HCT116 (cell line): ENCODE data around the gene GJD2. TPM values are rescaled to one million over a fixed set of nuclear protein-coding genes. Genes with fewer than 3 reads are reported as not detected.

Experiments used
- ATAC-seq: fragments of 200-7000 bp; cut with Tn5 transposase; 2 replicates; pipeline ENCODE4 v1.9.1; 2020; ENCODE audit warnings: mild to moderate bottlenecking, moderate library complexity
- BruUV-seq: library from RNA; stranded (reverse); fragments of 400-500 nt; replicated peaks from 2 replicates; lab custom pipeline; 2021; lab: Mats Ljungman, UMichigan
- CTCF ChIA-PET: fragments of 300-600 bp; sonication (Branson Sonifier 250); formaldehyde crosslinking; loops from one replicate; lab custom pipeline; 2021; ENCODE audit warnings: antibody characterized with exemption; lab: Charles Lee
- POLR2A ChIA-PET: fragments of 300-600, 350-600 bp; sonication (Branson Sonifier 250); formaldehyde crosslinking; loops from one replicate; lab custom pipeline; 2021; ENCODE audit warnings: antibody characterized with exemption; lab: Charles Lee
- RAD21 ChIA-PET, 2 experiments: fragments of 300-600 bp; sonication (Branson Sonifier 250); formaldehyde crosslinking; loops; one replicate each; lab custom pipeline; 2023; ENCODE audit warnings: low total read pairs in 2 of 2; ENCODE audit not compliant: uncharacterized antibody in 2 of 2, unreplicated experiment in 2 of 2, low non-redundant PET in 1 of 2; lab: Charles Lee
- DNase-seq: peaks from one replicate; pipeline ENCODE4 v3.0.0-alpha.2; 2010; ENCODE audit warnings: low read depth, low spot score
- H2AFZ ChIP-seq: fragments of 200-600 bp; shearing (Covaris generic), sonication (generic); 2 replicates; pipeline ENCODE4 v1.6.1; 2017; ENCODE audit warnings: low read depth, mixed run types, mixed read lengths, antibody characterized with exemption, low read length; ENCODE audit not compliant: poor library complexity, severe bottlenecking
- H3K27ac ChIP-seq: 2 replicates; pipeline ENCODE4 v1.5.1; 2012; ENCODE audit warnings: low read depth, low read length
- H3K27me3 ChIP-seq: fragments of 200-600 bp; sonication (generic); 2 replicates; pipeline ENCODE4 v1.6.1; 2016; ENCODE audit warnings: mixed run types, low read length, mixed read lengths; ENCODE audit not compliant: insufficient read depth
- H3K36me3 ChIP-seq, 2 experiments: fragments of 200-500 bp in 1 of 2; fragments of 200-600 bp in 1 of 2; sonication (Bioruptor generic) in 1 of 2; sonication (generic) in 1 of 2; 2 replicates each; pipeline versions ENCODE4 v1.5.1 to v1.6.1; 2014 to 2016; ENCODE audit warnings: low read length in 2 of 2, inconsistent platforms in 1 of 2, mixed read lengths in 1 of 2, mixed run types in 1 of 2; ENCODE audit not compliant: insufficient read depth in 2 of 2, control insufficient read depth in 1 of 2
- H3K4me1 ChIP-seq, 2 experiments: fragments of 200-600 bp in 1 of 2; sonication (generic) in 1 of 2; 2 replicates each; pipeline versions ENCODE4 v1.5.1 to v1.6.1; 2012 to 2017; ENCODE audit warnings: low read length in 2 of 2, inconsistent platforms in 1 of 2, mild to moderate bottlenecking in 1 of 2, mixed read lengths in 1 of 2, mixed run types in 1 of 2, moderate library complexity in 1 of 2; ENCODE audit not compliant: insufficient read depth in 2 of 2, control insufficient read depth in 1 of 2
- H3K4me2 ChIP-seq: fragments of 200-600 bp; sonication (generic); 2 replicates; pipeline ENCODE4 v1.6.1; 2017; ENCODE audit warnings: mixed run types, low read length, mixed read lengths
- H3K4me3 ChIP-seq, 2 experiments: fragments of 200-600 bp in 1 of 2; sonication (generic) in 1 of 2; replicated peaks in 1 of 2; 2 replicates each; pipeline ENCODE4 v1.5.1; 2011 to 2016; ENCODE audit warnings: low read length in 2 of 2, control low read depth in 1 of 2, low read depth in 1 of 2, mild to moderate bottlenecking in 1 of 2, mixed read lengths in 1 of 2, mixed run types in 1 of 2
- H3K79me2 ChIP-seq: fragments of 200-600 bp; sonication (generic); 2 replicates; pipeline ENCODE4 v1.6.1; 2017; ENCODE audit warnings: mild to moderate bottlenecking, mixed run types, low read length, moderate library complexity, mixed read lengths; ENCODE audit not compliant: insufficient read depth
- H3K9ac ChIP-seq: fragments of 200-600 bp; sonication (generic); 2 replicates; pipeline ENCODE4 v1.6.1; 2016; ENCODE audit warnings: low read length, mixed read lengths
- H3K9me2 ChIP-seq: fragments of 200-600 bp; sonication (generic), shearing (Covaris generic); 2 replicates; pipeline ENCODE4 v1.6.1; 2017; ENCODE audit warnings: mixed run types, mild to moderate bottlenecking, moderate library complexity; ENCODE audit not compliant: insufficient read depth
- H3K9me3 ChIP-seq, 2 experiments: fragments of 200-500 bp in 1 of 2; fragments of 200-600 bp in 1 of 2; sonication (Bioruptor generic) in 1 of 2; sonication (generic) in 1 of 2; 2 replicates each; pipeline ENCODE4 v1.6.1; 2014 to 2017; ENCODE audit warnings: low read length in 2 of 2, mixed read lengths in 2 of 2, inconsistent platforms in 1 of 2, low read depth in 1 of 2, mild to moderate bottlenecking in 1 of 2, mixed run types in 1 of 2, moderate library complexity in 1 of 2; ENCODE audit not compliant: control insufficient read depth in 1 of 2, insufficient read depth in 1 of 2
- H4K20me1 ChIP-seq: fragments of 200-600 bp; sonication (generic), shearing (Covaris generic); 2 replicates; pipeline ENCODE4 v1.6.1; 2017; ENCODE audit warnings: mixed run types, mild to moderate bottlenecking, moderate library complexity; ENCODE audit not compliant: insufficient read depth
- CEBPB ChIP-seq: IDR thresholded peaks from 2 replicates; pipeline ENCODE4 v1.6.1; 2012; ENCODE audit warnings: low read depth
- ELF1 ChIP-seq: IDR thresholded peaks from 2 replicates; pipeline ENCODE4 v1.6.1; 2012; ENCODE audit warnings: low read depth, borderline replicate concordance
- EZH2 ChIP-seq: fragments of 200-600 bp; sonication (generic); IDR thresholded peaks from 2 replicates; pipeline ENCODE4 v1.6.1; 2017; ENCODE audit warnings: antibody characterized with exemption, mixed run types
- FOSL1 ChIP-seq: IDR thresholded peaks from 2 replicates; pipeline ENCODE4 v1.6.1; 2012; ENCODE audit warnings: low read depth
- JUND ChIP-seq: IDR thresholded peaks from 2 replicates; pipeline ENCODE4 v1.6.1; 2012
- POLR2A ChIP-seq: IDR thresholded peaks from 2 replicates; pipeline ENCODE4 v1.7.0; 2011; ENCODE audit warnings: borderline replicate concordance; ENCODE audit not compliant: insufficient read depth, insufficient read length; ENCODE audit errors: extremely low read depth
- POLR2AphosphoS5 ChIP-seq: IDR thresholded peaks from 2 replicates; pipeline ENCODE4 v1.6.1; 2011; ENCODE audit warnings: mild to moderate bottlenecking, low read depth, low read length, moderate library complexity
- SP1 ChIP-seq: IDR thresholded peaks from 2 replicates; pipeline ENCODE4 v1.6.1; 2012; ENCODE audit warnings: low read depth
- TCF7L2 ChIP-seq: IDR thresholded peaks from 2 replicates; pipeline ENCODE4 v1.7.0; 2011; ENCODE audit warnings: borderline replicate concordance, inconsistent platforms; ENCODE audit not compliant: insufficient read depth, insufficient read length; ENCODE audit errors: extremely low read depth
- YY1 ChIP-seq: IDR thresholded peaks from 2 replicates; pipeline ENCODE4 v1.6.1; 2011; ENCODE audit warnings: low read length, low read depth, moderate library complexity, mild to moderate bottlenecking; ENCODE audit not compliant: insufficient replicate concordance; ENCODE audit errors: extremely low read depth
- ZFX ChIP-seq: fragments of 450-650 bp; IDR thresholded peaks from 2 replicates; pipeline ENCODE4 v1.6.1; 2017
- ZNF274 ChIP-seq: fragments of 200-500 bp; sonication (Bioruptor generic); IDR thresholded peaks from 2 replicates; pipeline ENCODE4 v1.6.1; 2014; ENCODE audit warnings: mild to moderate bottlenecking, low read depth, low read length, inconsistent platforms
- intact Hi-C: fragments of 100-400 bp; cut with micrococcal nuclease; formaldehyde crosslinking; loops from 2 replicates; pipeline ENCODE4 v1.10.0; 2022
- total RNA-seq: library from RNA; stranded (reverse); gene quantifications from one replicate; pipeline ENCODE4 v1.2.1, GENCODE V29; 2021; ENCODE audit not compliant: unreplicated experiment
- TF ChIP-seq, protein P1 (sequence below): IDR thresholded peaks from 2 replicates; pipeline ENCODE4 v1.6.1; 2011; ENCODE audit warnings: mild to moderate bottlenecking, low read length, moderate library complexity; ENCODE audit not compliant: insufficient replicate concordance; ENCODE audit errors: extremely low read depth
- TF ChIP-seq, protein P2 (sequence below), 3 experiments: fragments of 200-600 bp in 1 of 3; sonication (generic) in 1 of 3; IDR thresholded peaks in 2 of 3; conservative IDR thresholded peaks in 1 of 3; 2 replicates each; pipeline ENCODE4 v1.5.1; 2012 to 2017; ENCODE audit warnings: low read depth in 2 of 3, low read length in 2 of 3, antibody characterized with exemption in 1 of 3, borderline replicate concordance in 1 of 3, control low read depth in 1 of 3, mild to moderate bottlenecking in 1 of 3, mixed read lengths in 1 of 3, mixed run types in 1 of 3, moderate library complexity in 1 of 3; ENCODE audit not compliant: insufficient read depth in 1 of 3

Gene GJD2
- total RNA-seq, 1 experiment from 2014 or later = not detected

DNA sequence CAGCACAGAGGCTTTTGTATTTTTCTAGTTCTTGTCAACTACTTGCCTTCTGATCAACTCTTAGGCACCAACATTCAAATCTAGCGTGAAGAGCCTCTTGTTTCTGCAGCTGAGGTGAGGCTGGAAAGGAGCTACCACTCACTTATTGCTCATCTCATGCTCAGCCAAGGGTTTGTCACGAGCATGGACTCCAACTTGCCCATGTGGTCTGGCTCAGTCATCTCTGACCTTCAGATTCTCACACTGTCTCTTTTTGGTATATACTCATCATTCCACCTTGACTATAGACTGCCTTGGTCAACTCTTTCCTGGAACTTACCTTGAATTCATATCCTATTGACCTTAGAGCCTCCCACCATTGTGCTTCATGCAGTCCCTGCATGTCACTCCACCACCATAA, 5.2 kb upstream of the GJD2 start:
- Histone ChIP-seq H3K9me3 (no peaks in the 10 kb centered on the region), H3K9me2 (no peaks in the 10 kb centered on the region), H4K20me1 (no peaks in the 10 kb centered on the region), H3K27me3 (peaks cover 88% of the 10 kb centered on the region), H3K36me3 (no peaks in the 10 kb centered on the region), H3K4me3 (no peak overlapping the region), H2AFZ (no peak overlapping the region), H3K9ac (no peak overlapping the region), H3K27ac (no peak overlapping the region), H3K79me2 (no peaks in the 10 kb centered on the region), H3K4me1 (no peaks in the 10 kb centered on the region), H3K4me2 (no peak overlapping the region)
- intact Hi-C loops = no loop called here
- ATAC-seq = no peak
- ChIA-PET POLR2A (no interaction called here), RAD21 (no interaction called here), CTCF (no interaction called here)
- DNase-seq = no peak
- no TSS peak for BruUV-seq
- TF ChIP-seq POLR2AphosphoS5 (no peak), POLR2A (no peak), YY1 (no peak), JUND (no peak), TCF7L2 (no peak), EZH2 (no peak), CEBPB (no peak), ELF1 (no peak), SP1 (no peak), ZNF274 (no peak), FOSL1 (no peak), ZFX (no peak)
- TF ChIP-seq, protein P1, sequence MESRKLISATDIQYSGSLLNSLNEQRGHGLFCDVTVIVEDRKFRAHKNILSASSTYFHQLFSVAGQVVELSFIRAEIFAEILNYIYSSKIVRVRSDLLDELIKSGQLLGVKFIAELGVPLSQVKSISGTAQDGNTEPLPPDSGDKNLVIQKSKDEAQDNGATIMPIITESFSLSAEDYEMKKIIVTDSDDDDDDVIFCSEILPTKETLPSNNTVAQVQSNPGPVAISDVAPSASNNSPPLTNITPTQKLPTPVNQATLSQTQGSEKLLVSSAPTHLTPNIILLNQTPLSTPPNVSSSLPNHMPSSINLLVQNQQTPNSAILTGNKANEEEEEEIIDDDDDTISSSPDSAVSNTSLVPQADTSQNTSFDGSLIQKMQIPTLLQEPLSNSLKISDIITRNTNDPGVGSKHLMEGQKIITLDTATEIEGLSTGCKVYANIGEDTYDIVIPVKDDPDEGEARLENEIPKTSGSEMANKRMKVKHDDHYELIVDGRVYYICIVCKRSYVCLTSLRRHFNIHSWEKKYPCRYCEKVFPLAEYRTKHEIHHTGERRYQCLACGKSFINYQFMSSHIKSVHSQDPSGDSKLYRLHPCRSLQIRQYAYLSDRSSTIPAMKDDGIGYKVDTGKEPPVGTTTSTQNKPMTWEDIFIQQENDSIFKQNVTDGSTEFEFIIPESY = no peak
- TF ChIP-seq, protein P2, sequence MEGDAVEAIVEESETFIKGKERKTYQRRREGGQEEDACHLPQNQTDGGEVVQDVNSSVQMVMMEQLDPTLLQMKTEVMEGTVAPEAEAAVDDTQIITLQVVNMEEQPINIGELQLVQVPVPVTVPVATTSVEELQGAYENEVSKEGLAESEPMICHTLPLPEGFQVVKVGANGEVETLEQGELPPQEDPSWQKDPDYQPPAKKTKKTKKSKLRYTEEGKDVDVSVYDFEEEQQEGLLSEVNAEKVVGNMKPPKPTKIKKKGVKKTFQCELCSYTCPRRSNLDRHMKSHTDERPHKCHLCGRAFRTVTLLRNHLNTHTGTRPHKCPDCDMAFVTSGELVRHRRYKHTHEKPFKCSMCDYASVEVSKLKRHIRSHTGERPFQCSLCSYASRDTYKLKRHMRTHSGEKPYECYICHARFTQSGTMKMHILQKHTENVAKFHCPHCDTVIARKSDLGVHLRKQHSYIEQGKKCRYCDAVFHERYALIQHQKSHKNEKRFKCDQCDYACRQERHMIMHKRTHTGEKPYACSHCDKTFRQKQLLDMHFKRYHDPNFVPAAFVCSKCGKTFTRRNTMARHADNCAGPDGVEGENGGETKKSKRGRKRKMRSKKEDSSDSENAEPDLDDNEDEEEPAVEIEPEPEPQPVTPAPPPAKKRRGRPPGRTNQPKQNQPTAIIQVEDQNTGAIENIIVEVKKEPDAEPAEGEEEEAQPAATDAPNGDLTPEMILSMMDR (IDR thresholded peaks at IDR 0.05 in 2 of 3, conservative IDR thresholded peaks at IDR 0.05 in 1 of 3; ENCODE audit: borderline replicate concordance in 1 of 3, insufficient read depth in 1 of 3, low read depth in 2 of 3, low read length in 2 of 3) = no peak
